ENCODE results near the gene TSPAN14. TPM values are rescaled to one million over a fixed set of nuclear protein-coding genes. Genes with fewer than 3 reads are reported as not detected.
"Not testable (repeated sequence)": the region's sequence is repeated elsewhere in the genome, so short reads cannot be mapped to it uniquely, and the experiment has no call there.

Gene TSPAN14
- total RNA-seq, 1 donor, result 23.9 TPM

DNA sequence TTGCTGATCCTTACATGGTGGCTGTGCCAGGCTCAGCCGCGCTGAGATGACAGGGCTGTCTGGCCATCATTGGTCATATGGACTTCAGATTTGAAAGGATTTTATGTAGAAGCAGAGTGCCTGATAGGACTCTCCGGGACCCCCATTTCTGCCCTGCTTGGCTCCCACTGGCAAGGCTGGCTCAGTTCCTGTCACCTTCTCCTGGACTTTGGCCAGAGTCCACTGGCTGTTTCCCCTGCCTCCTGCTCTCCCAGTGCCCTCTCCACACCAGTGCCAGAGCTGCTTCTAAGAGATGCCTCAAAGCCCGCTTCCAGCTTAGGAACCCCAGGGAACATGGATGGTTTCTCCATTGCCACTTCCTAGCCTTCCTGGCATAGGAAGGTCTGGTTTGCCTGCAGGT is 78.5 kb downstream of the TSPAN14 start:
- H3K27me3 ChIP-seq (ENCODE audit: insufficient read depth, low read length), result no peaks in the 10 kb centered on the region
- no peak overlapping the region for H3K4me2 ChIP-seq (ENCODE audit: insufficient read depth, low read length)
- H3K4me1 ChIP-seq (ENCODE audit: insufficient read depth, low read length), result no peaks in the 10 kb centered on the region
- H3K79me2 ChIP-seq (ENCODE audit: insufficient read depth, low read length), result no peaks in the 10 kb centered on the region
- no peaks in the 10 kb centered on the region for H3K36me3 ChIP-seq (ENCODE audit: insufficient read depth, low read length)
- no peaks in the 10 kb centered on the region for H3K9me3 ChIP-seq (ENCODE audit: low read depth, low read length)
- no peak overlapping the region for H3K27ac ChIP-seq (ENCODE audit: low read depth, low read length)
- H2AFZ ChIP-seq (ENCODE audit: low read length), result no peak overlapping the region
- no peaks in the 10 kb centered on the region for H4K20me1 ChIP-seq (ENCODE audit: insufficient read depth, low read length)
- no peak overlapping the region for H3K4me3 ChIP-seq (ENCODE audit: insufficient read depth, low read length)
- peak; percentile 41 for DNase-seq (ENCODE audit: insufficient read length, low spot score, missing footprints)
- no peak for TF ChIP-seq CTCF (IDR thresholded peaks at IDR 0.05; ENCODE audit: extremely low read depth, low read depth, low read length)

DNA sequence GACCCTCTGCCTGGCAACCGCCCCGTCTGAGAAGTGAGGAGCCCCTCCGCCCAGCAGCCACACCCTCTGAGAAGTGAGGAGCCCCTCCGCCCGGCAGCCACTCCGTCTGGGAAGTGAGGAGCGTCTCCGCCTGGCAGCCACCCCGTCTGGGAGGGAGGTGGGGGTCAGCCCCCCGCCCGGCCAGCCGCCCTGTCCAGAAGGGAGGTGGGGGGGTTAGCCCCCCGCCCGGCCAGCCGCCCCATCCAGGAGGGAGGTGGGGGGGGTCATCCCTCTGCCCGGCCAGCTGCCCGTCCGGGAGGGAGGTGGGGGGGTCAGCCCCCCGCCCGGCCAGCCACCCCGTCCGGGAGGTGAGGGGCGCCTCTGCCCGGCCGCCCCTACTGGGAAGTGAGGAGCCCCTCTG is 79.9 kb downstream of the TSPAN14 start:
- not testable (repeated sequence) for H3K9me3 ChIP-seq (ENCODE audit: low read depth, low read length); H3K27me3 ChIP-seq (ENCODE audit: insufficient read depth, low read length); H3K4me3 ChIP-seq (ENCODE audit: insufficient read depth, low read length); H2AFZ ChIP-seq (ENCODE audit: low read length); H3K27ac ChIP-seq (ENCODE audit: low read depth, low read length); H3K4me1 ChIP-seq (ENCODE audit: insufficient read depth, low read length); H4K20me1 ChIP-seq (ENCODE audit: insufficient read depth, low read length); H3K79me2 ChIP-seq (ENCODE audit: insufficient read depth, low read length); DNase-seq (ENCODE audit: insufficient read length, low spot score, missing footprints); H3K4me2 ChIP-seq (ENCODE audit: insufficient read depth, low read length); H3K36me3 ChIP-seq (ENCODE audit: insufficient read depth, low read length)

GRCh38 chr10:80534646-80535045 is 80.5 kb downstream of the TSPAN14 start:
- DNase-seq (ENCODE audit: insufficient read length, low spot score, missing footprints); H3K4me1 ChIP-seq (ENCODE audit: insufficient read depth, low read length); H4K20me1 ChIP-seq (ENCODE audit: insufficient read depth, low read length); H2AFZ ChIP-seq (ENCODE audit: low read length); H3K4me2 ChIP-seq (ENCODE audit: insufficient read depth, low read length); H3K9me3 ChIP-seq (ENCODE audit: low read depth, low read length); H3K79me2 ChIP-seq (ENCODE audit: insufficient read depth, low read length); H3K27ac ChIP-seq (ENCODE audit: low read depth, low read length); H3K4me3 ChIP-seq (ENCODE audit: insufficient read depth, low read length); H3K27me3 ChIP-seq (ENCODE audit: insufficient read depth, low read length); H3K36me3 ChIP-seq (ENCODE audit: insufficient read depth, low read length): not testable (repeated sequence)

DNA sequence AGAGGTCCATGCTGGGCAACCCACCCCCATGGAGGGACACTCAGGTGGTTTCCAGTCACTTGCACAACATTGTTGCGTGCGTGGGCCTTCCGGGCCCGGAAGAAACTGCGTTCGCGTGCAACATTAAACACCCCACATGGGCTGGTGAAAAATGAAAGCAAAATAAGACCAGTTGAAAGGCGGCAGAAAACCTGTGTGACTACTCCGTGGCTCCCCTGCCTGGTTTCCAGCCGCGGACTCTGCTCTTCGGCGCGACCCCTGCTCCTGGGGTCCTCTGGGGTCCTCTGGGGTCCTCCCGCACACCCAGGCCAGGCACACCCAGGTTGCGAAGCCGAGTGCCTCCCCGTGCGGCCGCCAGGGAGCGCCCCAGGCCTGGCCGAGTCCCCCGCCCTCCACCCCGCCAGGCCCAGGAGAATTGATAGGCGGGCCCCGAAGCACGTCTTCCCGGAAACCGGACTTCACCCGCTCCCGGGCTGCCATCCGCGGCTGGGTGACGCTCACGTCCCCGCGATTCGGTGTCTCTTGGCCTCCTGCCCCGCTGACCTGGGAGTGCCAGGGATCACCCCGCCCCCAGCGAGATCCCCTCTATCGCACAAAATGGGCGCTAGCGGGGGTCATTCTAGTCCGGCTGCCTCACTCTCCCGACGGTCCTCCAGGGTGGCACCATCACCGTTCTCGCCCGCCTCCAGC is 81.7 kb downstream of the TSPAN14 start:
- no peaks in the 10 kb centered on the region for H3K4me1 ChIP-seq (ENCODE audit: insufficient read depth, low read length)
- H3K4me2 ChIP-seq (ENCODE audit: insufficient read depth, low read length), result peak overlapping the region; percentile 69
- H3K9me3 ChIP-seq (ENCODE audit: low read depth, low read length), result no peaks in the 10 kb centered on the region
- H2AFZ ChIP-seq (ENCODE audit: low read length), result peak overlapping the region; percentile 80
- peak; percentile 98 for DNase-seq (ENCODE audit: insufficient read length, low spot score, missing footprints)
- no peaks in the 10 kb centered on the region for H3K79me2 ChIP-seq (ENCODE audit: insufficient read depth, low read length)
- TF ChIP-seq CTCF (IDR thresholded peaks at IDR 0.05; ENCODE audit: extremely low read depth, low read depth, low read length), result peak; percentile 40
- H4K20me1 ChIP-seq (ENCODE audit: insufficient read depth, low read length), result no peaks in the 10 kb centered on the region
- no peak overlapping the region for H3K27ac ChIP-seq (ENCODE audit: low read depth, low read length)
- H3K27me3 ChIP-seq (ENCODE audit: insufficient read depth, low read length), result no peaks in the 10 kb centered on the region
- H3K4me3 ChIP-seq (ENCODE audit: insufficient read depth, low read length), result peak overlapping the region; percentile 72
- no peaks in the 10 kb centered on the region for H3K36me3 ChIP-seq (ENCODE audit: insufficient read depth, low read length)

- H2AFZ ChIP-seq (ENCODE audit: low read length), result peak overlapping the region; percentile 80
- H3K4me3 ChIP-seq (ENCODE audit: insufficient read depth, low read length), result peak overlapping the region; percentile 72
- no peak overlapping the region for H3K27ac ChIP-seq (ENCODE audit: low read depth, low read length)
- no peaks in the 10 kb centered on the region for H3K27me3 ChIP-seq (ENCODE audit: insufficient read depth, low read length)
- H3K9me3 ChIP-seq (ENCODE audit: low read depth, low read length), result no peaks in the 10 kb centered on the region
- DNase-seq (ENCODE audit: insufficient read length, low spot score, missing footprints), result no peak
- H4K20me1 ChIP-seq (ENCODE audit: insufficient read depth, low read length), result no peaks in the 10 kb centered on the region
- H3K79me2 ChIP-seq (ENCODE audit: insufficient read depth, low read length), result no peaks in the 10 kb centered on the region
- H3K4me1 ChIP-seq (ENCODE audit: insufficient read depth, low read length), result no peaks in the 10 kb centered on the region
- no peak for TF ChIP-seq CTCF (IDR thresholded peaks at IDR 0.05; ENCODE audit: extremely low read depth, low read depth, low read length)
- H3K4me2 ChIP-seq (ENCODE audit: insufficient read depth, low read length), result peak overlapping the region; percentile 69
- no peaks in the 10 kb centered on the region for H3K36me3 ChIP-seq (ENCODE audit: insufficient read depth, low read length)
Measured at GRCh38 chr10:80536361-80536835, 82.3 kb downstream of the TSPAN14 start.

All from osteoblast (primary cell).